Stimulated activated CD4-positive, alpha-beta T cell treated with anti-CD3 and anti-CD28 coated beads, Interleukin-4, amount 100 ng/mL, for 24 hours (primary cell): ENCODE results near the gene TF.
"Not testable (repeated sequence)": the region's sequence is repeated elsewhere in the genome, so short reads cannot be mapped to it uniquely, and the experiment has no call there.

Source experiments
- DNase-seq: peaks from one replicate; pipeline ENCODE4 v3.0.0-alpha.2; 2020

Gene TF

DNA sequence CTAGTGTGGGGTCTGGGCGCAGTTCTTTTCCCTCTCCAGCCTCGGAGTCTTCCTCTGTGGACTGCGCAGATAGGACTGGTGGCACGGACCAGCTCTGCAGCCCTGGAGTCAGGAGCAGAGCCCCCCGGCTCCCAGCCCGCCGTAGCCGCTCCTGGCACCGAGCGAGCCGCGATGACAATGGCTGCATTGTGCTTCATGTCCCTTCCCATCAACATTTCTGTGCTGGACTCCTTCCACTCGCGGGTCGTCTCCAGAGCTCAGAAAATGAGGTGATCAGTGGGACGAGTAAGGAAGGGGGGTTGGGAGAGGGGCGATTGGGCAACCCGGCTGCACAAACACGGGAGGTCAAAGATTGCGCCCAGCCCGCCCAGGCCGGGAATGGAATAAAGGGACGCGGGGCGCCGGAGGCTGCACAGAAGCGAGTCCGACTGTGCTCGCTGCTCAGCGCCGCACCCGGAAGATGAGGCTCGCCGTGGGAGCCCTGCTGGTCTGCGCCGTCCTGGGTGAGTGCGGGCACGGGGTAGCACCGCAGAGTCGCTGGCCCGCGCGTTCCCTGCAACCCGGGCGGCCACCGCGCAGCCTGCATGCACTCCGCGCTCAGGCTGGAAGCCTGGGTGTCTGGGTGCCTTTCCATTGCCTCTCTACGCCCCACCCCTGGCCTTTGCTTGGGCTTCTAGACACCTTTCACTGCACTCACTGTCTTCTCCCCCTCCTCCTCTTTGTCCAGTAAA lies at the start of gene TF:
Gene TF (plus strand): TSS at position 413 of the 731 bp plus-strand sequence. CDS start 48 bp downstream, at position 461.
- DNase-seq, result no peak

DNA sequence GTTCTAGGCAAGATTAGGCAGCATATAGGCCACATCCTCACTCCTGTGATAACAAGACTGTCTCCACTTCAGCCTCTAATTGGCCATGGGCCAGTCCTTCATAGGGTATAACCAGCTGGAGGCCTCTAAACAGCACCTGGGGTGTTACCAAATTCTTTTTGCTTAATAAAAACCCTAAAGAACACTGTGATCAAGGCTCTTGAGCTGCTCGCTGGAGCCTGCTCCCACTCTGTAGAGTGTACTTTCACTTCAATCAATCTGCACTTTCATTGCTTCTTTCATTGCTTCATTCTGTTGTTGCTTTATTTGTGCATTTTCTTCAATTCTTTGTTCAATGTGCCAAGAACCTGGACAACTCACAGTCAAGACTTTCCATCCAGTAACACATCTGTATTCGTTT lies 48.2 kb upstream of the TF start:
- DNase-seq, result no peak

DNA sequence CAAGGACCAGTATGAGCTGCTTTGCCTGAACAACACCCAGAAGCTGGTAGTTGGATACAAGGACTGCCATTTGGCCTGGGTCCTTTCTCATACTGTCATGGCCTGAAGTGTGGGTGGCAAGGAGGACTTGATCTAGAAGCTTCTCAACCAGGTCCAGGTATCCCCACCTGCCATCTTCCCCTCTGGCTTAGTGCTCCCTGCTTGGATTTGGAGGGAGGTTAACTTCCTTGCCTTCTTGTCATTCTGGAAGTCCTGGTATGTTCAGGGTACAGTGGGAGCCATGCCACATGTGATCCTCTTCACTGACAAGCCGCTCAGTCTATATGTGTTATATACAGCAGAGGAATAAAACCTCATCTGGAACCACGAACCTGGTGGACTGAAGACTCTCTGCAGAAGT lies 46.7 kb upstream of the TF start:
- no peak for DNase-seq

DNA sequence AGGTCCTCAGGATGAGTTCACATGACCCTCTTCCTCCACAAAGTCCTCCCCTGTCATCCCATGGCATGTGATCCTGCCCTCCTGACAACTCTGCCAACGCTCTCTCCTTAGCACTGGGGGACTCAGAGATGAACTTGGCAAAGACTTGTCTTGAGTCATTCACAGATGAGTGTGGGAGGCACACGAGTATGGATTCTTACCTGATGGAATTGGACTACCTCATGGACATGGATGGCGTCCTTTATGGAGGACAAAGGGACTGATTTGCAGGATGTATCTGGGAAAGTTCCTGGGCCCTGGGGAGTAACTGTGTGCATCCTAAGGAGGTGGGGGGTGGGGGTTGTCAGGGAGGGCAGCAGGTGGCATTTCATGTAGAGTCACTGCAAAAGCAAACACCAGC lies 46.3 kb upstream of the TF start:
- no peak for DNase-seq

DNA sequence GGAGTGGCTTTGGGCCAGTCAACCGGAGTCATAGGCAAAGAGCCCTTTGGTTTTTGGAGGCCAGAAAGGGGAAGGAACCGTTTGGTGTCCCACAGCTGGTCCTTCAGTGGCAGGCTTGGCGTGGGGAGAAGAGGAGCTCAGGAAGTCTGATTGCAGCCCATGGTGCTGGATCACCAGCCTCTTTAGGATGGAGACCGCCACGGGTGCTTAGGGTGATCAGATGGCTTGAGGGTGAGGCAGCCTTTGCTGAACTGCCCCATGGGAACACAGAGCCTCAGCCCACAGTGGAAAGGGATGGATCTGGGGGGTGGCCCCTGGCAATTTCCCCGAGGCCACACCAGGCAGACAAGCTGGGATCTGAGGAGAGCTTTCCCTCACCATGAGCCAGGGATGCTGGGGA lies 45.8 kb upstream of the TF start:
- no peak for DNase-seq

DNA sequence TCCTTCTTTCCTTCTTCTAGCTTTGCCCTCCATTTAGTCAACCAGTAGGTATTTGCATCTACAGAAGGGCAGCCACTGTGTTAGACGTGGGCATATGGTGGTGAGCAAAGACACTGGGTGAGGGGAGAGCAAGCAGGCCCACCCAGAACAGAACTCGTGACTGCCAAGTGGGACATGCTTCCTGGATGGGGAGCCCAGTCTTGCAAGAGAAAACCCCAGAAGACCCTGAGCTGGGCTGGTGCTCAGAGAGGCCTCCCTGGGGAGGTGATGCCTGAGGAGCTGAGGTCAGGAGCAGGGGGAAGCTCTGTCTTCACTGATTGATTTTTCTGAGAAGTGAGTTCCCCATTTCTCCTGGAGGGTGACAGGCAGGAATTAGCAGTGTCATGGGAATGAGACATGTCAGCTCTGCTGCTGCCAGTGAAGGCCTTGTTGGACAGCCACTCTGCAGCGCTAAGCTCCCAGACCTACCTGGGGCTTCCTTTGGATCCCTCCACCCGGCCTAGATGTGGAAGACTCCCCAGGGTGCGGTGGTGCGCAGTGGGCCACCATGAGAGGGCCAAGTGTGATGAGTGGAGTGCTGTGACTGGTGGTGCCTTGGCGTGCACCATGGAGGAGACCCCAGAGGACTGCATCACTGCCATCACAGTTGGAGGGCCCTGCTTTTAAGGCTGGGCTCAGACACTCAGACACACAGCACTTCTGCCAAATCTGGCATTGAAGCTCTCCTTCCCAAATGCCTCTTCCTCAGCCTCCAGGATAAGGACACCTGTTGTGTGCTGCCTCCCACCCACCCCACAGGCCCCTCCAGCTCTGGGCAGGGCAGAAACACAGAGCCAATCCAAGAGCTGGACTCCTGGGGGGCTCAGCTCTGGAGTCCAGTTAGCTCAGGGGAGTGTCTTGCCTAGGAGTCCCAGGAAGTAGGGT lies 44.5 kb upstream of the TF start:
- DNase-seq, result no peak

DNA sequence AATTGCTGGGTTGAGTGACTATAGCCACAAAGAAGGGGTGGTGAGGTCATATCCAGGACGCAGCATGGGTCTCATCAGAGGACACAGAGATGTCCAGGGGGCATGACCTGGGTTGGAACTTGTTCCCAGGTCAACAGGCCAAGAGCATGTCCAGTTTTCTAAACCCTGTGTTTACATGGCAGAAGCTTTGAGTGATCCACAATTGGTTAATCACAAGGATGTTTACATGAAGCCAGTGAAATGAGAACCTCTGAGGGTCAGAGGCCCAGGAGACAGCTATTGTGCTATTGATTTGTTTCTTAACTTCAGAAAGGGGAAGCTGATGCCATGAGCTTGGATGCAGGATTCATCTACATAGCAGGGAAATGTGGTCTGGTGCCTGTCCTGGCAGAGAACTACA lies 42.3 kb upstream of the TF start:
- DNase-seq, result no peak

DNA sequence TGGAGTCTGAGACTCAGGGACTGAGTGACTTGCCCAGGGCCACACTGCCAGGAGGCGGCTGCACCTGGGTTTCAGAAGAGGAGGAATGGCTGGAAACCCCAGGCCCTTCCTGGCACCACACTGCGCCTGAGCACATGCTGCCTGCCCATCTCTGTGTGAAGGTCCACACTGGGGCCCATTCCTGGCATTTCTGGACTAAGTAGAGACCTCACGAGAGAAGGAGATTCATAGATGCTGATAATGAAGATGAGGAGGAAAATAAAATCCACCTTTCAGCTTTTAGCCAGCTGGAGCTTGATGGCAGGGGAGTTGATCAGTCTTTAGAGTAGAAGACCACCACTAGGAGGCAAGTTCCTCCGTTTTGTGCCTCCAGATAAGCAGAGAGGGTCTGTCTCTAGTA lies 40.2 kb upstream of the TF start:
- no peak for DNase-seq

DNA sequence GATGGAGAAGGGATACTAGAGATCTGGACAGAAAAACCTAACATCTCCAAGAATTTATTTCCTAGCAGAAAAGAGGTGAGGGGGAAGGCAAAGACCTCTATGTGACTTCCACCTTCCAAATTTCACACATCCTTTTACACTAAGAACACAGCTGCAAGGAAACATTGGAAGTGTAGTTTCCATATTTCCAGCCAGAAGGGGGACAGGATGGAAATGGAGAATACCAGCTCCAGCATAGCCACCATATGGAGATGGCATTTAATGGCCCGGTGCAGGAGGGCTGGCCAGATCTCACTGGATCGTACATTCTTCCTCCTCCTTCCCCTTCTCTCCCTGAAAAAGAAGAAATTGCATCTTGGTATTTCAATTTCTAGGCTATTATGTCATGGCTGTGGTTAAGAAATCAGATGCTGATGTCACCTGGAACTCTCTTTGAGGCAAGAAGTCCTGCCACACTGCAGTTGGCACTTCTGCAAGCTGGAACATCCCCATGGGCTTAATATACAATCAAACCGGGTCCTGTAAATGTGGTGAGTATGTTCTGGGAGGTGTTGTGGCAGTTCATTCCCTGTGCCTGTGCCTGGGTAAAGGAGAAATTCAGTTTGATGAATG lies 36.9 kb upstream of the TF start:
- no peak for DNase-seq

DNA sequence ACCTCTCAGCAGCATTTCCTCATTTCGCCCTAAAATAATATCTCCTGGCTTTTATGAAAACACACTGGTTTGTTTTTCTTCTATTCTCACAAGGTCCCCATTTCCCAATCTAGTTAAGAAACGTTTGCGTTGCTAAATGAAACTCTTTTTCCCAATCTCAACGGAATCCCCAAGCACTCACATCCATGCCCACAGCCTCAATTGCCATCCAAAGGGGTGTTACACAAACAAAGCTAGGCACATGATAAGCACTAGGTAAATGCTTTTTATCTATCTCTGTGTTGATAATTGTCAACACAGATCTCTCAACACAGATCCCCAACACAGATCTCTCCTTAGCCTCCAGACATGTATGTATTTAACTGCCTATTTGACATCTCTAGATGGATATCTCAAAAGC lies 35.2 kb upstream of the TF start:
- DNase-seq, result no peak

DNA sequence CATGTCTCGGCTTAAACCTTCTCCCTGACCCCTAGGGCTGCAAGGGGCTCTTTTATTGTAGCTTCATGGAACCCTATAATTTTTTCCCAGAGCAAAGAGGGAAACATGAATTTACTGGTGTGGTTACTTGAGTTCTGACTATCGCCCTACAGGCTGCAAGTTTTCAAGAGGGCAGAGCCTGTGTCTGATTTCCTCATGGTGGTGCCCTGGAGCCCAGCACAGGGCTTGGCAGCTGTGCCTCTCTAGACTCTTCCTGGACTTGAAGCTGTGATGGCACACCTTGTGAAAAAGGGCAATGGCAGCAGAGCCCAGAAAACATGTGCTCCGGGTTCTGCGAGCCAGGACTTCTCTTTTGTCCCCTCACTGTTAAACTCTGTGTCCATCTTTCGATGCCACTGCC lies 34.2 kb upstream of the TF start:
- no peak for DNase-seq

DNA sequence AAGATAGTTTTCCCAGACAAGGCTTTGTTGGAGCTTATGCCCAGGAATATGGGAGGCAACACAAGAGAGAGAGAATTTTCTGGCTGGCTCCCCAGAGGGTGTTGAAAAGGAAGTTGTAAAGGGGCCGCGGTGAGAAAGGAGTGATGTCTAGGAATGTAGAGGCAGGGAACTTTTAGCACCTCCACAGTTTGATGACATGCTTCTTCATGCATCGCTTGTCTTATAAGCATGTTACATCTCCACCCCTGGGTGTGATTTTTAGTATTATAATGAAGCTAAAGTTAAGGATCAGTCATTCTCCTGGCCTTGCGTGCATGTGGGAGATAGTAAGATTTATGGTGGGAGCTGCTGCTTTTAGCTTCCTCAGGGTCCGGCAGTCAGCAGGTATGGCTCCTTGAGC lies 32.8 kb upstream of the TF start:
- DNase-seq, result no peak

DNA sequence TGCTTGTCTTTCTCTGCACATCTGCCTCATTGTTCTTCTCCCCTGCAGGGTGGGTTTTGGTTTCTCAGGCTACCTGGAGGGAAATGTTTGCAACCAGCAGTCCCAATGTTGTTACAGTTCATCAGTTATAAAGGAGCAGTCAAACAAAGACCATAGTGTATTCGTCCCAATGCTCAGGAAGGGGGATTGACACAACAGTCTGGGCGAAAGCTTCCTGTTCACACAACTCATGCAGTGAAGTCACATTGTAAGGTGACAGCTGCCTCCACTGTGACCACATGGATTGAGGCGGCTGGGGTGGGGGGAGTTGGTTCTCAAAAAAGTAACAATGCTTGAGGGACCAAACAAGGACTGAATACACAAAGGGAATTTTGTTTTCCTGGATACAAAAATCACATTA lies 28.8 kb upstream of the TF start:
- DNase-seq, result no peak

DNA sequence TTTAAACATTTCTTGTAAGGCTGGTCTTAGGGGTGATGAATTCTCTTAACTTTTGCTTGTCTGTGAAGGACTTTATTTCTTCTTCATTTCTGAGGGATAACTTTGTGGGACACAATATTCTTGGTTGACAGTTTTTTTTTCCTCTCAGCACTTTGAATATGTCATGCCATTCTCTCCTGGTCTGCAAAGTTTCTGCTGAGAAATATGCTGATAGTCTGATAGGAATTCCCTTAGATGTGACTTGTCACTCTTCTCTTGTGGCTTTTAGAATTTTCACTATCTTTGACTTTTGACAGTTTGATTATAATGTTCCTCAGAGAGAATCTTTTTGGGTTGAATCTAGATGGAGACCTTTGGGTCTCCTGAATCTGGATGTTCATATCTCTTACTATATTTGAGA lies 23.3 kb upstream of the TF start:
- no peak for DNase-seq

DNA sequence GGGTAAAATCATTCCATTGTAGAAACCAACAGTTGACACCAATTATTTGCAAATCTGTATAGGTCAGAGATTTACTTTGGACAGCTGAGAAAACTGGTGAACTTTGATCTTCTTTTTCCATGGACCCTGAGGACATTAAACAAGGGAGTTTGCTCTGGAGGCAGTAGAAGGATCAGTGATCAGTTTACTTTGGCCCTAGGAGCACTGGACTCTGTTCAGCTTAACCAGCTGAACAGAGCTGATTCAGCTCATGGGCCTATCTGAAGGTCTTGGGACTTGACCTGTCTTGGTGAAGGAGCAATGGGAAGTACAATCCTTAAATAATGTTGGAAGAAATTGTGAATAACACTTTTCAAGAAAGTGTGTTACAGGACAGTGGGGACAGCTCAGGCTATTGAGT lies 15.2 kb upstream of the TF start:
- no peak for DNase-seq

DNA sequence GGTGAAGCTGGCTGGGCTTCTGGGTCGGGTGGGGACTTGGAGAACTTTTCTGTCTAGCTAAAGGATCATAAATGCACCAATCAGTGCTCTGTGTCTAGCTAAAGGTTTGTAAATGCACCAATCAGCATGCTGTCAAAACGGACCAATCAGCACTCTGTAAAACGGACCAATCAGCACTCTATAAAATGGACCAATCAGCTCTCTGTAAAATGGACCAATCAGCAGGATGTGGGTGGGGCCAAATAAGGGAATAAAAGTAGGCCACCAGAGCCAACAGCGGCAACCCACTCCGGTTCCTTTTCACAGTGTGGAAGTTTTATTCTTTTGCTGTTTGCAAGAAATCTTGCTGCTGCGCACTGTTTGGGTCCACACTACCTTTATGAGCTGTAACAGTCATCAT lies 14.0 kb upstream of the TF start:
- not testable (repeated sequence) for DNase-seq

DNA sequence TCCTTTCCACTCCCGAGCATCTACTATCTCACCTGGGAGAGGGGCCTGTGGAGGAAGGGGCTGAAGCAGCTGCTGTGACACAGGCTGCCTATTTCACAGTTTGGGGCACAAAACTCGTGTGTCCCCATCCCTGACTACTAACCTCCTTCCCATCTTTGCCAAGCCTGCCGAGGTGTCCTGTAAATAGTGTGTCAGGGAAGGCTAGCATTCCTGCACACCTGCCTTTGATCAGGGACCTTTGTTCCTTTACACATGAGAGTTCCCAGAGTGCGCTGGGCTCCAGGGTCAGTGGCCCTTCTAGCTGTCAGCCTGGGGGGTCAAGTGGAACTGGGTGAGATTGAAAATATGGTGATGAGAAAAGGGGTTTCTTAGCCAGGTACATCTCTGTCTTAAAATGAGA lies 13.0 kb upstream of the TF start:
- no peak for DNase-seq

DNA sequence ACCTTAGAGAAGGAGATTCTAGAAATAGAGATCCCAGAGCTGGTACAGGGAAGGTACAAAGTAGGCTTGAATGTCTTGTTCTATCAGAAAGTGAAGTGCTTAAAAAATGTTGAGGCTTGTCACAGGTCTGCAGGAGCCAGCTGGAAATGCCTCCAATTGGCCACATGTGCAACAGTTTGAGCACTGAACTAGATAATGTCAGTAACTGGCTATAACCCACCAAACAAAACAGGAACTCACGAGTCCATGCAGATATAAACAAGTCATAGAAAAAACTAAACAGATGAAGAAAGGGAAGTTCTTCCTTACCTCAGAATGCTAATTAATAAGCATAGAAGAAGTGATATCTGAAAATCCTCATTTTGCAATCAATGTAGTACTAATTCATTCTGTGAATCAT lies 11.9 kb upstream of the TF start:
- DNase-seq, result no peak

DNA sequence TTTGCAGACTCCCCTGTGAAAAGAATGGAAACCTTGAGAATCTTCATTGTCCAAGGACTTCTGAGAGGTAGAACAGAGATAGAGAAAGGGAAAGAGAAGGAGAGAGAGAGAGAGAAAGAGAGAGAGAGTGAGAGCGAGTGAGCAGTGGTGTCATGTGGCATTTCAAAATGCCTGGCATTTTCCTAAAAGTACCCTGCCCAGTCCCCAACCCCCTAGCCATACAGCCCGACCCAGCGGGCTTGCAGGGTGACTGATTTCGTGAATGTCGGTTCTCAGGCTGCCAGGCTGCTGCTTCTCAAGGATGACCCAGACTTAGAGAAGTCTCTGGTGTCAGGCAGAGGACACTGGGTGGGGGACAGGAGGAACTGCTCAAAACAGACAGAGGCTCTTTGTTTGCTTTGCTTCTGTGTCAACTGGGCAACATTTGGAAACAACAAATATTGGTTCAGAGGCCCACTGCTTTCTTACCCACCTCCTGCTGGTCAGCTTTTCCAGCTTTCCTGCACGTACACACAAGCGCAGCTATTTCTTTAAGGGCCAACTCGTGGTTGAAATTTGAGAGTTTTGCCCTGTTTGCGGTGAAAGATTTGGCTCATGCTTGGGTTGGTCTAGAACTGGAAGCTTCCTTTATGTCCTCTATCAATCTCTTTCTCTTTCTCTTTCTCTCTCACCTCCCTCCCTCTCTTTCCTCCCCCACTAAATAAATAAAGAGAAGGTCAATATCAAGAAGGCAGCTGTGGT lies 3.7 kb upstream of the TF start:
- DNase-seq, result no peak

DNA sequence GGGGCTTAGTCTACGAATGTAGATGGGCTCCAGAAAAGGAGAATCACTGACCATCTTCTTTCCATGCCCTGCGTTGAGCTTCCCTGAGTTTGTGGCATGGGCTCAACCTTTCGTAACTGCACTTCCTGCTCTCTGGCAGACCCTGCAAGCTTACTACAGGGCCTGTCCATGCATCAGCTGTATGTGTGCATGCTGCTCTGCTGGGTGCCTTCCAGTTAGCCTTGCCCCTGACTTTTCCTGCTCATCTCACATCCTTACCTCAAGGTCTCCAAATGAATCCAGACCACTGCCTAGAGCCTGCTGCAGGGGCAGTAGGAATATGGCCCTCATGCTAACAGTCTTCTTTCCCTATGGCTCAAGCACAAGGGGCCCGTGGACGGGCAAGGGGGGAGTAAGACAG lies 2.0 kb upstream of the TF start:
- no peak for DNase-seq

DNA sequence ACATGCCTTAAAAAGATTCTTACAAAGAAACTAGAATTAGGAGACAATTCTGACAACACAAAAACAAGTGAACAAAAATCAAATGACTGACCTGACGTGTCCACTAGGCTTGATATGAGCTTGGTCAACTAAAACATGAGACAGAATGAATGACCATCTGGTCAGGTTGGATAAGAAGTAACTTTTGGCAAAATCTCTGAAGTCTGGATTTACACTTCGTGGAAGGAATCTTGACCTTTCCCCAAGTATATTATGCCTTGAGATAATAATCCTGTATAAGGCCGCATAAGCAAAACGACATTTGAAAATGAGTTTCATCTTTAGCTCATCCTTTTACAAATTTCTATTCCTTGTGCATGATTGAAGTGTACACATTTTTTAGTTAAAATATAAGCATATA lies 1.1 kb upstream of the TF start:
- no peak for DNase-seq

DNA sequence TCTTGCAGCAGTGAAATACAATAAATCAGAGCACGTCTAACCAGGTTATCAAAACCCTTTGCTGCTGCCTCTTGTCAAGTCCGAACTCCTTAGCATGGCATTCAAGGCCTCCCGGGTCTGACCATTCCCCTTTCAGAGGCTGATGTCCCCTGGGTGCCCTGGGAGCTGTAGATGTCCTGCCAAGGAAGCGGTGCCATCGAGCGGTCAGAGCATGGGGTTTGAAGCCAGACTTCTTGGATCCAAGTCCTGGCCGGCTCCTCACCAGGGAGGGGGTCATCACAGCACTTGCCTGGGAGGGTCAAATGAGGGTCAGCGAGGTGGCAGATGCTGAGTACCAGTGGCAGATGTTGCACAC lies 496 bp downstream of the TF start:
- no peak for DNase-seq

DNA sequence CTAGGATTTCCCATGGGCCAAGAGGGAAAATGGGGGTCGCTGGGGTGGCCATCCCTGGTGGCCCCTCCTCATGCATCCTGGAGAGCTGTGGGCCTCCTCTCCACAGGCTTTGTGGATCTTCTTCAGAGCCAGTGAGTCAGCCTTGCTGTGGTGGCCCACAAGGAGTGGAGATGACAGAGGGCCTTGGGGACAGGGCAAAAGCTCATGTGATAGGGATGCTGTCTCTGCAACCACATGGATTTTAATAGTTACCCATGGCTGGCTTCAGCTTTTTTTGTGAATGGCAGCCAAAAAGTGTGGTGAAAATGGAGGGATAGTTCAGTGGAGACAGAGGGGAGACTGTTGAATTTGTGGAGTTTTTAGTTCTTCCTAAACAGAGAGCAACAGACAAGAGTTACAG lies 1.2 kb downstream of the TF start:
- no peak for DNase-seq
